SH-SY5Y (cell line): ENCODE measurements around the gene PVALEF.

ENCODE experiments used
- GATA2 ChIP-seq: IDR thresholded peaks from 2 replicates; pipeline ENCODE4 v1.6.1; 2011; ENCODE audit warnings: mild to moderate bottlenecking, low read depth, low read length
- GATA3 ChIP-seq: IDR thresholded peaks from 2 replicates; pipeline ENCODE4 v1.6.1; 2011; ENCODE audit warnings: low read depth, mild to moderate bottlenecking, low read length, moderate library complexity

DNA sequence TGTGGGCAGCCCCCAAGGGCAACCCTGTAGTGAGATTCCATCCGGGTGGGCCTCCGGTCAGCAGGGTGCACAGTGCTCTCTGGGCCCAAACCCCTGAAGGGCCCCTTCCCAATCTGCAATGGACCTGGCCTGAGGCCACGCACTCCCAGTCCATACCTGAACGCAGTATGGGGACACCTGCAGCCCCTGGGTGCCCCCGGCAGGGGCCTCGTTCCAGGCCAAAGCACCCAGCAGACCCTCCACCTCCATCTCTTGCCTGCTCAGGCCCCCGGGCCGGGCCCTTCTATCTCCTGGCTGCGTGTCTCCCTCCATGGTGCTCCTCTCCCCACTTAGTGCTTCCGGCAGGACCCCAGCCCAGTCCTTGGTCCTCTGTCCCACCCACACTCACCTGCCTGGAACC lies 18.0 kb downstream of the PVALEF start:
- TF ChIP-seq GATA3, result no peak
- TF ChIP-seq GATA2, result no peak
